OCI-LY1 (cell line): Measurements from ENCODE around the gene DLX2.

Experiments used
- CTCF ChIP-seq: fragments of 200-600 bp; sonication (generic), shearing (Covaris generic); IDR thresholded peaks from 2 replicates; pipeline ENCODE4 v1.5.1; 2017; ENCODE audit warnings: mild to moderate bottlenecking, antibody characterized with exemption, low read length, moderate library complexity, mixed read lengths
- EZH2 ChIP-seq: fragments of 200-600 bp; sonication (generic), shearing (Covaris generic); IDR thresholded peaks from 2 replicates; pipeline ENCODE4 v1.8.0; 2017; ENCODE audit warnings: borderline replicate concordance, mixed run types, mild to moderate bottlenecking, antibody characterized with exemption, low read length, moderate library complexity, mixed read lengths

DNA sequence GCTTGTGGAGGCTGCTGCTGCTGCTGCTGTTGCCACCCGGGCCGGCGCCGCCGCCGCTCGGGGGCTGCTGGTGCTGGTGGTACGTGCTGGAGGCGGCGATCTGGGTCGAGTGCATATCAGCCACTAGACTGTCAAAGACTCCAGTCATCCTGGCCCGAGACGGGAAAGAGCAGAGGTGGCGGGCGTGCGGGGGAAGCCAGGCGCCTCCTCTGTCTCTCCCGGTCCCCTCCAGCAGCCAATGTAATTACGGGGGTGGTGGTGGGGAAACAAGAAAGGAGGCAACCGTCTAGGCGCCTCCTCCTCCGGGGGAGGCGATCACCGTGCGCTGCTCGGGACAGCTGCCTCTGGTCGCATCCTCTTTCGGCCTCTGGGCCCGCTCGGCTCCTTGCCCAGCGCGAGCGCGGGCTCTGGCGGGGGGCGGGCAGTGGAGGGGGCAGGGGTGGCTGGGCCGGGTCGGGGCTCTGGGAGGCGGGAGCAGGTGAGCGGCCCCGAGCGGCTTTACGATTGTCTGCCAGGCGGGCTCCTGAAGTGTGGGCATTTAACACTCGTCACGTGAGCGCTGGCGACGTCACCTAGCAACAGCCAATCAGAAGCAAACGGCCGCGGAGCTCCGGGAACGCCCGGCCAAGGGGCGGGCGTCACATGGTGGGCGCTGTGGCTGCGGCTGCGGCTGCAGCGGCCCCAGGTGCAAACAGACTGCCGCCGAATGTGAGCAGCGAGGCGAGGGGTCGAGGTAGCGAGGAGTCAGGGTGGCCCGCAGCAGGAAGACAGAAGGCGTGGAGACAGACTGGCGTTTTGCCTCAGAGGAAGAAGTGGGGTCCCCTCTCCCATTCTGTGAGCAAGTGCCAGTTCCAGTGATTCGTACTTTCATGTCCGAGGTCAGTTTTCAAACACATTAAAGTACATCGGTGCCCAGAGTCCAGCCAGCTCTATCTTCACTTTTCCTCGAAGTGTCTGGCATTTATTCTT, at the start of gene DLX2:
- no peak for TF ChIP-seq CTCF
- no peak for TF ChIP-seq EZH2
